ENCODE measurements around the gene GRID1. TPM values are rescaled to one million over a fixed set of nuclear protein-coding genes. Genes with fewer than 3 reads are reported as not detected.

The GRID1 gene
- total RNA-seq, 1 donor from 2014 or later: under 0.01 TPM

- DNase-seq (ENCODE audit: low read depth): no peak
- H3K4me3 ChIP-seq (ENCODE audit: low read depth, low read length): no peak overlapping the region
- H3K36me3 ChIP-seq (ENCODE audit: control insufficient read depth, insufficient read depth, low read length): no peaks in the 10 kb centered on the region
- no peaks in the 10 kb centered on the region for H3K27me3 ChIP-seq (ENCODE audit: control insufficient read depth, insufficient read depth, low read length)
- no peak for FAIRE-seq
- TF ChIP-seq CTCF (IDR thresholded peaks at IDR 0.05; ENCODE audit: insufficient read depth, low read length, severe bottlenecking): no peak
Measured at GRCh38 chr10:86170255-86171108, 196.1 kb downstream of the GRID1 start.

- no peak for TF ChIP-seq CTCF (IDR thresholded peaks at IDR 0.05; ENCODE audit: insufficient read depth, low read length, severe bottlenecking)
- no peak overlapping the region for H3K4me3 ChIP-seq (ENCODE audit: low read depth, low read length)
- H3K27me3 ChIP-seq (ENCODE audit: control insufficient read depth, insufficient read depth, low read length): no peaks in the 10 kb centered on the region
- FAIRE-seq: no peak
- no peak for DNase-seq (ENCODE audit: low read depth)
- no peaks in the 10 kb centered on the region for H3K36me3 ChIP-seq (ENCODE audit: control insufficient read depth, insufficient read depth, low read length)
Measured at GRCh38 chr10:86169506-86170254, 196.9 kb downstream of the GRID1 start.

- TF ChIP-seq CTCF (IDR thresholded peaks at IDR 0.05; ENCODE audit: insufficient read depth, low read length, severe bottlenecking): no peak
- Histone ChIP-seq H3K36me3 (ENCODE audit: control insufficient read depth, insufficient read depth, low read length) (no peaks in the 10 kb centered on the region), H3K27me3 (ENCODE audit: control insufficient read depth, insufficient read depth, low read length) (no peaks in the 10 kb centered on the region), H3K4me3 (ENCODE audit: low read depth, low read length) (no peak overlapping the region)
- DNase-seq (ENCODE audit: low read depth) (no peak), FAIRE-seq (peak; percentile 28)
Measured at GRCh38 chr10:86169066-86169465, 197.5 kb downstream of the GRID1 start.

GRCh38 chr10:86168256-86168655 lies 198.3 kb downstream of the GRID1 start:
- H3K4me3 ChIP-seq (ENCODE audit: low read depth, low read length): no peak overlapping the region
- no peak for FAIRE-seq
- no peak for DNase-seq (ENCODE audit: low read depth)
- no peaks in the 10 kb centered on the region for H3K27me3 ChIP-seq (ENCODE audit: control insufficient read depth, insufficient read depth, low read length)
- no peak for TF ChIP-seq CTCF (IDR thresholded peaks at IDR 0.05; ENCODE audit: insufficient read depth, low read length, severe bottlenecking)
- H3K36me3 ChIP-seq (ENCODE audit: control insufficient read depth, insufficient read depth, low read length): no peaks in the 10 kb centered on the region

- Histone ChIP-seq H3K4me3 (ENCODE audit: low read depth, low read length) (no peak overlapping the region), H3K36me3 (ENCODE audit: control insufficient read depth, insufficient read depth, low read length) (no peaks in the 10 kb centered on the region), H3K27me3 (ENCODE audit: control insufficient read depth, insufficient read depth, low read length) (no peaks in the 10 kb centered on the region)
- TF ChIP-seq CTCF (IDR thresholded peaks at IDR 0.05; ENCODE audit: insufficient read depth, low read length, severe bottlenecking): no peak
- DNase-seq (ENCODE audit: low read depth) (no peak), FAIRE-seq (no peak)
Measured at GRCh38 chr10:86167762-86168128, 198.8 kb downstream of the GRID1 start.

Measured in bronchial epithelial cell (primary cell).